Middle frontal gyrus (tissue), 1 donor: Measurements from ENCODE around the gene KIF16B.
A peak's percentile ranks its signal among the peaks of the same experiment; 100 is the strongest.

ENCODE experiments used
- DNase-seq: peaks from one replicate; pipeline ENCODE4 v3.0.0-alpha.2; 2015; ENCODE audit warnings: low spot score; ENCODE audit errors: extremely low spot score

The KIF16B gene, protein sequence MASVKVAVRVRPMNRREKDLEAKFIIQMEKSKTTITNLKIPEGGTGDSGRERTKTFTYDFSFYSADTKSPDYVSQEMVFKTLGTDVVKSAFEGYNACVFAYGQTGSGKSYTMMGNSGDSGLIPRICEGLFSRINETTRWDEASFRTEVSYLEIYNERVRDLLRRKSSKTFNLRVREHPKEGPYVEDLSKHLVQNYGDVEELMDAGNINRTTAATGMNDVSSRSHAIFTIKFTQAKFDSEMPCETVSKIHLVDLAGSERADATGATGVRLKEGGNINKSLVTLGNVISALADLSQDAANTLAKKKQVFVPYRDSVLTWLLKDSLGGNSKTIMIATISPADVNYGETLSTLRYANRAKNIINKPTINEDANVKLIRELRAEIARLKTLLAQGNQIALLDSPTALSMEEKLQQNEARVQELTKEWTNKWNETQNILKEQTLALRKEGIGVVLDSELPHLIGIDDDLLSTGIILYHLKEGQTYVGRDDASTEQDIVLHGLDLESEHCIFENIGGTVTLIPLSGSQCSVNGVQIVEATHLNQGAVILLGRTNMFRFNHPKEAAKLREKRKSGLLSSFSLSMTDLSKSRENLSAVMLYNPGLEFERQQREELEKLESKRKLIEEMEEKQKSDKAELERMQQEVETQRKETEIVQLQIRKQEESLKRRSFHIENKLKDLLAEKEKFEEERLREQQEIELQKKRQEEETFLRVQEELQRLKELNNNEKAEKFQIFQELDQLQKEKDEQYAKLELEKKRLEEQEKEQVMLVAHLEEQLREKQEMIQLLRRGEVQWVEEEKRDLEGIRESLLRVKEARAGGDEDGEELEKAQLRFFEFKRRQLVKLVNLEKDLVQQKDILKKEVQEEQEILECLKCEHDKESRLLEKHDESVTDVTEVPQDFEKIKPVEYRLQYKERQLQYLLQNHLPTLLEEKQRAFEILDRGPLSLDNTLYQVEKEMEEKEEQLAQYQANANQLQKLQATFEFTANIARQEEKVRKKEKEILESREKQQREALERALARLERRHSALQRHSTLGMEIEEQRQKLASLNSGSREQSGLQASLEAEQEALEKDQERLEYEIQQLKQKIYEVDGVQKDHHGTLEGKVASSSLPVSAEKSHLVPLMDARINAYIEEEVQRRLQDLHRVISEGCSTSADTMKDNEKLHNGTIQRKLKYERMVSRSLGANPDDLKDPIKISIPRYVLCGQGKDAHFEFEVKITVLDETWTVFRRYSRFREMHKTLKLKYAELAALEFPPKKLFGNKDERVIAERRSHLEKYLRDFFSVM (N-terminal part only)

GRCh38 chr20:16573001-16573965, at the start of gene KIF16B:
Gene KIF16B, minus strand, starts transcription at chr20:16573448. Its CDS starts 173 bp downstream, at chr20:16573275.
- DNase-seq: peak; percentile 80

- DNase-seq: no peak
These were observed 49.3 kb upstream of the KIF16B start for GRCh38 chr20:16622501-16622900.

GRCh38 chr20:16621435-16622141, 48.3 kb upstream of the KIF16B start:
- DNase-seq: no peak

GRCh38 chr20:16620961-16621360, 47.7 kb upstream of the KIF16B start:
- DNase-seq: no peak

DNA sequence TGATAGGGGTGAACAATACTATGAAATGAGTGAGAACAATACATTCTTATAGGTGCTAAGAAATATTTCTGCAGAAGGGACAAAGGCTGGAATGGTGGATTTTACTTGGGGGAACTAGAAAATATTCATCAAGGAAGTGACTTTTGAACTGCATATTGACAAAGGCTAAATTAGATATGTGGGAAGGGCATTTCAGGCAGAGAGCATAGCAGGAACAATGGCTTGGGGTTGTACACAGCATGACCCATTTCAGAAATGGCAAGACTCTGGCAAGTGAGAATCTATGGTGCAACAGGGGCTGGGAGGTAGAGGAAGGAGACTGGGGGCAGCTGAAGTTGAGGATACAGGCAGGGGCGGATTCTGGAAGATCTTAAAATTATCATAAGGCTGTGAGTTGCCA, 46.7 kb upstream of the KIF16B start:
- no peak for DNase-seq

DNA sequence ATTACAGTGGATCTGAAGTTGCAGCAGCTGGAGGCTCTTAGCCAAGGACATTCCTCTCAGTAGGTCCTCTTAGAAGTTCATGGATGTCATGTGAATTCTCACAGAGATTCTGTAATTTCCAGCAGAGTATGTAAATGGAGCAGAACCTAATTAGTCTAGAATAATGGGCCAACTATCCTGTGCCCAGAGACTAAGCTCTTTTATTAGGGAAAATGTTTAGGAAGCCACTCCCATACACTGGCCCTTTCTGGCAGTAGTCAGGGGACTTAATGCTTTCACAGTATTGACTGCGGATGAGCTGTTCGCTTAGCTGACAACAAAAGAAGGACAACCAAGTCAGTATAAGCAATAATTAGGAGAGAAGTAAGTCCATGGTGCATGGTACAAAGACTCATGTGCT, 43.8 kb upstream of the KIF16B start:
- no peak for DNase-seq

DNA sequence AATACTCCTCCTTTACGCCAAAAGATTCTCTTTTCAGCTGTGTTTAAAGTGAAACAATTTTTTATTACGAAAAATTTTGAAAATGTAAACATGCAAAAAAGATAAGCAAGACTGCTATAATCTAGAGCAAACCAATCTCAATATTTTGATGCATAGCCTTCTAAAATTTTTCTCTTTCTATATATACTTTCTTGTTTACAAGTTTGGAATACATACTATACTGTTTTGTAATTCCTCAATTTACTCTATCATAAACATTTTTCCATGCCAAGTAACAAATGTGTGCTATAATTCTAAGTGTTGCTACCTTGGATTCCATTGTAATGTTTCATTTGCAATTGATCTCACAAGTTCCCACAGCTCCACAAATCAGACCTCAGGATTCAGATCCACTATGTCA, 43.1 kb upstream of the KIF16B start:
- DNase-seq: no peak

- DNase-seq: peak; percentile 4
These were observed 42.0 kb upstream of the KIF16B start for GRCh38 chr20:16615199-16615598.

GRCh38 chr20:16613954-16614353, 40.7 kb upstream of the KIF16B start:
- DNase-seq: no peak

- no peak for DNase-seq
These were observed 39.5 kb upstream of the KIF16B start for GRCh38 chr20:16612706-16613105.

GRCh38 chr20:16611817-16612216, 38.6 kb upstream of the KIF16B start:
- no peak for DNase-seq

DNA sequence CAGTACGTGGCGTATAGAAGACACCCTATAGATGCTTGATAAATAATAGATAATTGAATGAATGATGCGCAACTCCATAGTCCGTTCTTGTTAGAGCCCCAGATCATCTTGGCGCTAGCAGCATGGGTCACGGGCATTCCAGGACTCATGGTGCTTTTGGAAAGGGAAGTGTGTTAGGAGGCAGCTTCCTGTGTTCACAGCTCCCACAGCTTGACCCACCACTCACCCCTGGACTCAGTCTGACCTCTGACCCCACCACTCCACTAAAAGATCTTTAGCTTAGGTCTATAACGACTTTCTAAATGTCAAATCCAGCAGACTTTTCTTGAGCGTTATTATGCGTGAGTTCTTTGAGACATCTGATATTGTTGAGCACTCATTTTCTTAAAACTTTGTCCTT, 35.8 kb upstream of the KIF16B start:
- DNase-seq: no peak

GRCh38 chr20:16608277-16608650, 35.0 kb upstream of the KIF16B start:
- no peak for DNase-seq

DNA sequence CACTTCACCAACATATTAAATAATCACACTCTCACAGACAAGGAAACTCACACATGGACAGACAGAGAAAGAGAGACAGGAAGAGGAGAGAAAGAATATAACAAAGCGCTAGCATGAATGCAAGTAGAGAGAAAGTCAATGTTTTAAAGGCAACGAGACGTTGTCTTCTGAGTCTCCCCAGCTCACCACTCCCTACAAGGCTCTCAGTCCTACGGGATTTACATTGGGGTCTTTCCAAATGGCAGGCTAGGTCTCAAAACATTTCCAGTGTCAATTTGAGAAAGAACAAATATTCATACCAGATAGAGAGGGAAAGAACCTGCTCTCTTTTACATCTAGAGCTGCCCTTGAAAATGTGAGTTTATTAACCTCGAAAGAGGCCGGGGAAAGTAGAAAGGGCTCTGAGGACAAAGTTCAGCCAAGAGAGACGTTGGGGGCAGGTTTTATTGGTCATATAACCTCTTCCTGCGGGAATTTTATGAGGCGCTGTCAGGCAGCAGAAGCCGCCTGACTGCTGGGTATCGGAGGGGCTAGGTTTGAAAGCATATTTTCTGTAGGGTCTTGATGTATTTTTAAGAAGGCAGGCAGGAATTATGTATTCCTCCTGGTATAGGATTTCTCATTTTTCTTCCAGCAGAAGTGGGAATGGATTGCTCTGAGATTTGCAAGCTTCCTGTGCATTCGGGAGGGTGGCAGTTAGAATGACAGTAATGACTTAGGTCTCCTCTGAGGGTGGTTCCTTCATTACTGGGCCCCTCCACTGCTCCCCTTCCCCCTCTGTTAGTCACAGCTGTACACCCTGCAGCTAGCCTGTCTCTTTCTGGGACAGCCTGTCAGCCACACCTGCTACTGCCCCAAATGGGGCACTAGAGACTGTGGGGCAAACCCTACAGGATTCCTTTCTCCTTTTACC, 34.4 kb upstream of the KIF16B start:
- no peak for DNase-seq

GRCh38 chr20:16606468-16607070, 33.3 kb upstream of the KIF16B start:
- no peak for DNase-seq

GRCh38 chr20:16601047-16601446, 27.8 kb upstream of the KIF16B start:
- DNase-seq: peak; percentile 29

GRCh38 chr20:16599257-16599656, 26.0 kb upstream of the KIF16B start:
- DNase-seq: no peak

GRCh38 chr20:16596991-16597390, 23.7 kb upstream of the KIF16B start:
- no peak for DNase-seq
